Right ventricle myocardium inferior (tissue), 1 donor: ENCODE results near the gene VASP. TPM values are rescaled to one million over a fixed set of nuclear protein-coding genes. Genes with fewer than 3 reads are reported as not detected.
A peak's percentile ranks its signal among the peaks of the same experiment; 100 is the strongest.

Experiments used
- ATAC-seq: fragments of 200-7000 bp; cut with Tn5 transposase; one replicate; pipeline ENCODE4 v1.9.1; 2020; ENCODE audit warnings: mild to moderate bottlenecking, moderate library complexity
- DNase-seq: peaks from one replicate; pipeline ENCODE4 v3.0.0; 2021; ENCODE audit errors: missing footprints
- intact Hi-C: fragments of 100-400 bp; cut with DNase I; formaldehyde crosslinking; loops from one replicate; pipeline ENCODE4 v1.11.0; 2022
- total RNA-seq: library from RNA; stranded (reverse); fragmentation: NEBNext Ultra II Directional; extraction: Animal tissue kit (Norgen Biotek cat#: 25700); gene quantifications from one replicate; pipeline ENCODE4 v1.2.1, GENCODE V29; 2021
- donor health status: DM: no; HTN: yes; CAD: no; lungs with severe emphysema.

The VASP gene
- total RNA-seq, 1 donor from 2014 or later = 49.0 TPM

GRCh38 chr19:45492627-45493470 lies 14.4 kb upstream of the VASP start:
- intact Hi-C loops = loop anchor here (10.0 kb wide), 1 partner anchor 152 kb away; no protein-coding TSS in a partner anchor
- peak; percentile 77 for ATAC-seq
- peak; percentile 67 for DNase-seq

- DNase-seq = peak; percentile 59
- intact Hi-C loops = loop anchor here (10.0 kb wide), 1 partner anchor 150 kb away; no protein-coding TSS in a partner anchor
- no peak for ATAC-seq
Measured at GRCh38 chr19:45494261-45494916, 12.9 kb upstream of the VASP start.

- no peak for ATAC-seq
- no peak for DNase-seq
- intact Hi-C loops = loop anchor here (10.0 kb wide), 1 partner anchor 150 kb away; no protein-coding TSS in a partner anchor
Measured at GRCh38 chr19:45495178-45495577, 12.1 kb upstream of the VASP start.

- intact Hi-C loops = loop anchor here (10.0 kb wide), 1 partner anchor 148 kb away; no protein-coding TSS in a partner anchor
- peak; percentile 14 for ATAC-seq
- DNase-seq = peak; percentile 67
Measured at GRCh38 chr19:45496349-45496953, 10.8 kb upstream of the VASP start.

GRCh38 chr19:45497791-45498190 lies 9.5 kb upstream of the VASP start:
- intact Hi-C loops = loop anchor here (10.0 kb wide), 1 partner anchor 147 kb away; no protein-coding TSS in a partner anchor
- ATAC-seq = no peak
- DNase-seq = peak; percentile 74

- intact Hi-C loops = loop anchor here (10.0 kb wide), 1 partner anchor 146 kb away; no protein-coding TSS in a partner anchor
- DNase-seq (peak; percentile 68), ATAC-seq (no peak)
Measured at GRCh38 chr19:45498411-45499195, 8.7 kb upstream of the VASP start, which contains the start of gene PPM1N. Gene PPM1N, plus strand, starts transcription at chr19:45498443. Its CDS starts 30 bp downstream, at chr19:45498473.

GRCh38 chr19:45499196-45500180 lies 7.8 kb upstream of the VASP start:
- intact Hi-C loops = loop anchor here (10.0 kb wide), 1 partner anchor 145 kb away; no protein-coding TSS in a partner anchor
- DNase-seq = peak; percentile 67
- ATAC-seq = no peak

GRCh38 chr19:45500918-45501729 lies 6.2 kb upstream of the VASP start:
- DNase-seq (no peak), ATAC-seq (no peak)
- intact Hi-C loops = no loop called here

- ATAC-seq (no peak), DNase-seq (no peak)
- intact Hi-C loops = no loop called here
Measured at GRCh38 chr19:45501730-45502014, 5.6 kb upstream of the VASP start.

- no peak for DNase-seq
- intact Hi-C loops = no loop called here
- no peak for ATAC-seq
Measured at GRCh38 chr19:45502111-45502510, 5.2 kb upstream of the VASP start.

GRCh38 chr19:45503909-45504308 lies 3.4 kb upstream of the VASP start:
- ATAC-seq = no peak
- no peak for DNase-seq
- intact Hi-C loops = no loop called here

GRCh38 chr19:45505151-45505995 lies 1.9 kb upstream of the VASP start:
- intact Hi-C loops = loop anchor here (5.0 kb wide), 1 partner anchor 97 kb away; the partner anchor contains the start of gene GPR4
- ATAC-seq = no peak
- no peak for DNase-seq

GRCh38 chr19:45505996-45506245 lies 1.4 kb upstream of the VASP start:
- no peak for DNase-seq
- intact Hi-C loops = loop anchor here (5.0 kb wide), 1 partner anchor 96 kb away; the partner anchor contains the start of gene GPR4
- no peak for ATAC-seq

GRCh38 chr19:45506246-45506988 lies 862 bp upstream of the VASP start:
- ATAC-seq (peak; percentile 87), DNase-seq (peak; percentile 98)
- intact Hi-C loops = loop anchor here (5.0 kb wide), 1 partner anchor 96 kb away; the partner anchor contains the start of gene GPR4

- DNase-seq = peak; percentile 71
- no peak for ATAC-seq
- intact Hi-C loops = loop anchor here (5.0 kb wide), 1 partner anchor 94 kb away; the partner anchor contains the start of gene GPR4
Measured at GRCh38 chr19:45507872-45508416, 665 bp downstream of the VASP start.
